SK-N-SH treated with all-trans-retinoic acid at 6 μM for 48 hours (cell line): ENCODE results near the gene PIGW.

Experiments
- ATAC-seq: fragments of 200-7000 bp; cut with Tn5 transposase; 3 replicates; pipeline ENCODE4 v1.9.1; 2020; ENCODE audit warnings: mild to moderate bottlenecking, moderate library complexity
- ARNTL ChIP-seq: fragments of 450-650 bp; formaldehyde crosslinking; IDR thresholded peaks from 2 replicates; pipeline ENCODE4 v1.5.0; 2020; ENCODE audit warnings: low read depth, mild to moderate bottlenecking, moderate library complexity, borderline replicate concordance
- BACH2 ChIP-seq: fragments of 250-450 bp; sonication (Bioruptor Pico); IDR thresholded peaks from 2 replicates; pipeline ENCODE4 v1.9.0; 2021; ENCODE audit warnings: mild to moderate bottlenecking, borderline replicate concordance
- CSDC2 ChIP-seq: fragments of 250-450 bp; sonication (Bioruptor Pico); IDR thresholded peaks from 2 replicates; pipeline ENCODE4 v1.5.0; 2020; ENCODE audit warnings: mild to moderate bottlenecking, moderate library complexity
- CSRNP3 ChIP-seq: fragments of 250-450 bp; sonication (Bioruptor Pico); IDR thresholded peaks from 2 replicates; pipeline ENCODE4 v1.5.1; 2021; ENCODE audit warnings: mild to moderate bottlenecking, moderate library complexity
- GLIS3 ChIP-seq: fragments of 250-450 bp; sonication (Bioruptor Pico); IDR thresholded peaks from 2 replicates; pipeline ENCODE4 v1.5.0; 2020; ENCODE audit warnings: mild to moderate bottlenecking, moderate library complexity
- ISL1 ChIP-seq: fragments of 250-450 bp; sonication (Bioruptor Pico); IDR thresholded peaks from 2 replicates; pipeline ENCODE4 v2.1.2; 2022; ENCODE audit warnings: mild to moderate bottlenecking, moderate library complexity
- OSR1 ChIP-seq: fragments of 250-450 bp; sonication (Bioruptor Pico); IDR thresholded peaks from 2 replicates; pipeline ENCODE4 v1.8.0; 2022; ENCODE audit warnings: moderate library complexity, mild to moderate bottlenecking, inconsistent platforms
- RARB ChIP-seq: fragments of 250-450 bp; sonication (Bioruptor Pico); IDR thresholded peaks from 2 replicates; pipeline ENCODE4 v1.8.0; 2021; ENCODE audit warnings: mild to moderate bottlenecking, moderate library complexity
- TCF4 ChIP-seq: fragments of 250-450 bp; sonication (Bioruptor Pico); IDR thresholded peaks from 2 replicates; pipeline ENCODE4 v1.8.0; 2021; ENCODE audit warnings: mild to moderate bottlenecking, moderate library complexity, borderline replicate concordance
- TOX ChIP-seq: fragments of 250-450 bp; sonication (Bioruptor Pico); IDR thresholded peaks from 2 replicates; pipeline ENCODE4 v1.8.0; 2021; ENCODE audit warnings: mild to moderate bottlenecking, moderate library complexity, borderline replicate concordance
- TSHZ2 ChIP-seq: fragments of 250-450 bp; sonication (Bioruptor Pico); IDR thresholded peaks from 2 replicates; pipeline ENCODE4 v1.5.0; 2020; ENCODE audit warnings: mild to moderate bottlenecking, moderate library complexity
- ZC3H10 ChIP-seq: fragments of 250-450 bp; sonication (Bioruptor Pico); IDR thresholded peaks from 2 replicates; pipeline ENCODE4 v1.5.1; 2021; ENCODE audit warnings: mild to moderate bottlenecking, moderate library complexity
- ZFP30 ChIP-seq: fragments of 450-650 bp; formaldehyde crosslinking; IDR thresholded peaks from 2 replicates; pipeline ENCODE4 v1.5.0; 2022; ENCODE audit warnings: mild to moderate bottlenecking, moderate library complexity
- ZNF565 ChIP-seq: fragments of 450-650 bp; formaldehyde crosslinking; conservative IDR thresholded peaks from 2 replicates; pipeline ENCODE4 v1.5.0; 2020; ENCODE audit warnings: low read depth, mild to moderate bottlenecking, moderate library complexity
- ZNF8 ChIP-seq: fragments of 450-650 bp; formaldehyde crosslinking; IDR thresholded peaks from 2 replicates; pipeline ENCODE4 v1.5.0; 2020; ENCODE audit warnings: mild to moderate bottlenecking, moderate library complexity
- TF ChIP-seq, protein P1 (sequence below): fragments of 250-450 bp; sonication (Bioruptor Pico); IDR thresholded peaks from 2 replicates; pipeline ENCODE4 v1.8.0; 2020; ENCODE audit warnings: mild to moderate bottlenecking, moderate library complexity, borderline replicate concordance
- TF ChIP-seq, protein P2 (sequence below): fragments of 250-450 bp; sonication (Bioruptor Pico); IDR thresholded peaks from 2 replicates; pipeline ENCODE4 v1.8.0; 2021; ENCODE audit warnings: low read depth, mild to moderate bottlenecking, moderate library complexity, borderline replicate concordance

Gene PIGW

DNA sequence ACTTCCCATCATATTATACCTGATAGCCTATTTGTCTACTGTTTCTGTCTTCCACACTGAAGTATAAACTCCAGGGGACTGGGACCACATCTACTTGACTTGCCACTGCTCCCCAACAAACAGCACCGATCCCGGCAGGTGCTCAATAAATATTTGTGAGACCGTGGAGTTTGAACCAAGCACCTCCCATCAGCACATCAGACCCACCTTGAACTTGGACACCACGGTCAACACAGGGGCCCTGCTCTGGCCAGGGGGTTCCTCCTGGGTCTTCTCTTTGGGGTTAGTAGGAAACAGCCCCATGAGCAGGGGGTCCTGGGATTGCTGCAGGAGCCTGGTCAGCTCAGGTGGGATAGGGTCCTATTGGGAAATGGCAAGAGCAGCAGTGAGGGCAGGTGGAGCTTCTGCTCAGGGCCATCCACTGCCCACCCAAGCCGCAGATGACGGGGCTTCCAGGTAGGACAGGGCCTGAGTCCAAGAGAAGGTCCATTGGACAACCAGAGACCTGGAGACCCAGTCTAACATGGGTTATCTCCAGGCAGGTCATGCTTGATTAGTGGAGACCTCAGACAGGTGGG, 28.4 kb upstream of the PIGW start:
- no peak for ATAC-seq
- TF ChIP-seq ZC3H10 (CRISPR knock-in tag): no peak
- no peak for TF ChIP-seq ZNF8
- no peak for TF ChIP-seq ZFP30
- TF ChIP-seq TOX (CRISPR knock-in tag): no peak
- no peak for TF ChIP-seq OSR1 (CRISPR knock-in tag)
- TF ChIP-seq, protein P1, sequence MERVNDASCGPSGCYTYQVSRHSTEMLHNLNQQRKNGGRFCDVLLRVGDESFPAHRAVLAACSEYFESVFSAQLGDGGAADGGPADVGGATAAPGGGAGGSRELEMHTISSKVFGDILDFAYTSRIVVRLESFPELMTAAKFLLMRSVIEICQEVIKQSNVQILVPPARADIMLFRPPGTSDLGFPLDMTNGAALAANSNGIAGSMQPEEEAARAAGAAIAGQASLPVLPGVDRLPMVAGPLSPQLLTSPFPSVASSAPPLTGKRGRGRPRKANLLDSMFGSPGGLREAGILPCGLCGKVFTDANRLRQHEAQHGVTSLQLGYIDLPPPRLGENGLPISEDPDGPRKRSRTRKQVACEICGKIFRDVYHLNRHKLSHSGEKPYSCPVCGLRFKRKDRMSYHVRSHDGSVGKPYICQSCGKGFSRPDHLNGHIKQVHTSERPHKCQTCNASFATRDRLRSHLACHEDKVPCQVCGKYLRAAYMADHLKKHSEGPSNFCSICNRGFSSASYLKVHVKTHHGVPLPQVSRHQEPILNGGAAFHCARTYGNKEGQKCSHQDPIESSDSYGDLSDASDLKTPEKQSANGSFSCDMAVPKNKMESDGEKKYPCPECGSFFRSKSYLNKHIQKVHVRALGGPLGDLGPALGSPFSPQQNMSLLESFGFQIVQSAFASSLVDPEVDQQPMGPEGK (CRISPR knock-in tag): no peak
- TF ChIP-seq, protein P2, sequence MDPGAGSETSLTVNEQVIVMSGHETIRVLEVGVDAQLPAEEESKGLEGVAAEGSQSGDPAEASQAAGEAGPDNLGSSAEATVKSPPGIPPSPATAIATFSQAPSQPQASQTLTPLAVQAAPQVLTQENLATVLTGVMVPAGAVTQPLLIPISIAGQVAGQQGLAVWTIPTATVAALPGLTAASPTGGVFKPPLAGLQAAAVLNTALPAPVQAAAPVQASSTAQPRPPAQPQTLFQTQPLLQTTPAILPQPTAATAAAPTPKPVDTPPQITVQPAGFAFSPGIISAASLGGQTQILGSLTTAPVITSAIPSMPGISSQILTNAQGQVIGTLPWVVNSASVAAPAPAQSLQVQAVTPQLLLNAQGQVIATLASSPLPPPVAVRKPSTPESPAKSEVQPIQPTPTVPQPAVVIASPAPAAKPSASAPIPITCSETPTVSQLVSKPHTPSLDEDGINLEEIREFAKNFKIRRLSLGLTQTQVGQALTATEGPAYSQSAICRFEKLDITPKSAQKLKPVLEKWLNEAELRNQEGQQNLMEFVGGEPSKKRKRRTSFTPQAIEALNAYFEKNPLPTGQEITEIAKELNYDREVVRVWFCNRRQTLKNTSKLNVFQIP: no peak
- TF ChIP-seq CSDC2 (CRISPR knock-in tag): no peak
- TF ChIP-seq TCF4 (CRISPR knock-in tag): no peak
- no peak for TF ChIP-seq TSHZ2
- no peak for TF ChIP-seq GLIS3 (CRISPR knock-in tag)
- TF ChIP-seq CSRNP3 (CRISPR knock-in tag): no peak
- TF ChIP-seq ARNTL (CRISPR knock-in tag): no peak
- TF ChIP-seq, all 23 proteins: peak for 0

- TF ChIP-seq TCF4 (CRISPR knock-in tag) (no peak), ISL1 (CRISPR knock-in tag) (no peak), ZFP30 (no peak), RARB (CRISPR knock-in tag) (no peak), ARNTL (CRISPR knock-in tag) (no peak), ZNF565 (CRISPR knock-in tag) (no peak), BACH2 (no peak), ZC3H10 (CRISPR knock-in tag) (no peak), GLIS3 (CRISPR knock-in tag) (no peak), TOX (CRISPR knock-in tag) (no peak), CSRNP3 (CRISPR knock-in tag) (no peak), TSHZ2 (no peak), OSR1 (CRISPR knock-in tag) (no peak)
- TF ChIP-seq, protein P2: no peak
- ATAC-seq: no peak
Measured at GRCh38 chr17:36506831-36507230, 28.0 kb upstream of the PIGW start.
